ENCODE results near the gene GPR152.

GRCh38 chr11:67436459-67437081 lies 16.0 kb downstream of the GPR152 start:
- TF ChIP-seq CTCF (IDR thresholded peaks at IDR 0.05): no peak
- no peak for TF ChIP-seq EP300 (IDR thresholded peaks at IDR 0.05)

All from gastroesophageal sphincter (tissue), 3 donors.